Midbrain (tissue), 1 donor: ENCODE results near the gene KRTAP3-1.

Experiments
- DNase-seq: peaks from one replicate; lab custom pipeline; 2025; lab: John Stamatoyannopoulos, UW

Gene KRTAP3-1

GRCh38 chr17:40978575-40979151 lies 30.3 kb downstream of the KRTAP3-1 start:
- DNase-seq: no peak

- DNase-seq: no peak
Observed at GRCh38 chr17:40975516-40975915, 33.4 kb downstream of the KRTAP3-1 start.

GRCh38 chr17:40974366-40974765 lies 34.6 kb downstream of the KRTAP3-1 start:
- no peak for DNase-seq

DNA sequence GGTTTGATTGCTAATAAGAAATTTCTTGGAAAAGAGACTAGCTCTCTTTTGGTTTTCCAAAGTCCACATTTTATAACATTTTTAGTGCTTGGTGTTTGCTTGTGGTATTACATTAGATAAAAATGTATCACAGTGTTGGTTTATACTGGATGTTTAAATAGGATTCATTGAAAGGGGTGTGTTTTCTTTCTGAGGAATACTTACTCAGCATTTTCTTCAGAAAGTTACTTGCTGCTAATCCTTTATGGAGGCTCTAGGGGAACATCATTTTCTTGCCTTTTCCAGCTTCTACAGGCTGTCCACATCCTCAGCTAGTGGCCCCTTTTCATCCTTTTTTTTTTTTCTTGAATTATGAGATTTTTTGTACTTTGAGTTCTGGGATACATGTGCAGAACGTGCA lies 41.3 kb downstream of the KRTAP3-1 start:
- DNase-seq: no peak

GRCh38 chr17:40966848-40967247 lies 42.1 kb downstream of the KRTAP3-1 start, which contains the start of gene KRT39:
Gene KRT39 (minus strand): TSS chr17:40966948. CDS start chr17:40966856, 92 bp downstream.
- DNase-seq: no peak

DNA sequence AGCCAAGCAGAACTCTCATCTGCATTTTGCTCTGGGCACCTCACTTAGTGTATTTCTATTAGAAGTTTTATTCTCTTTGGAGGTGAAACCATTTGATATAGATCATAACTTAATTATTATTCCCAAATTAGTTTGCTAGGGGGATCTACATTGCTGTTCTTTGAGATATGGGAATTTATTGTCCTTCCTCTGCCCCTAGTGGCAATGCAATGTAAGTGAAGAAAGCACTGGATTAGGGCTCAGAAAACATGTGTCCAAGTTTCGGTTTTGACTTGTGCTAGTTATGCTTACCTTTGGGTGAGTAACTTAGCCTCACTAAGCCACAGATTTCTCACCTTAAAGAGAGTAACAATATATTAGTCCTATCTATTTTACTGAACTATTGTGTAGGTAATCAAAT lies 45.1 kb downstream of the KRTAP3-1 start:
- no peak for DNase-seq

DNA sequence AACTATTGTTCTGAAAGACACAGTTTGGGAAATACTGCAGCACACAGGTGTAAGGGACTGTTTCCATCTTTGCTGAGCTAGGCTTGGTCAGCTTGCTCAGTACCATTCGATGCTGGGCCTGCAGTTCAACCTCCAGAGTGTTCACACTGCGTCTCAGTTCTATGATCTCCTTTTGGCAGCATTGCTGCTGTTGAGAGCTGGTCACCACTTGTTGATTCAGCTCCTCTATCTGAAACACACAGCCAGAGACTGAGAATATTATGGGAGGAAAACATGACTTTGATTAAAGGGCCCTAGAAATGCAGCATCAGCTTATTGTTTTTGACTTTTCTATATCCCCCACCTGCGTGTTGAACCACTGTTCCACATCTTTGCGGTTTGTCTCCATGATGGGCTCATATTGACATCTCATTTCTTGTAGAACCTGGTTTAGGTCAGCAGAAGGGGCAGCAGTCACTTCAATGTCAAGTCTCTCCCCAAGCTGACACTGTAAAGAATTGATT lies 46.8 kb downstream of the KRTAP3-1 start:
- DNase-seq: no peak

DNA sequence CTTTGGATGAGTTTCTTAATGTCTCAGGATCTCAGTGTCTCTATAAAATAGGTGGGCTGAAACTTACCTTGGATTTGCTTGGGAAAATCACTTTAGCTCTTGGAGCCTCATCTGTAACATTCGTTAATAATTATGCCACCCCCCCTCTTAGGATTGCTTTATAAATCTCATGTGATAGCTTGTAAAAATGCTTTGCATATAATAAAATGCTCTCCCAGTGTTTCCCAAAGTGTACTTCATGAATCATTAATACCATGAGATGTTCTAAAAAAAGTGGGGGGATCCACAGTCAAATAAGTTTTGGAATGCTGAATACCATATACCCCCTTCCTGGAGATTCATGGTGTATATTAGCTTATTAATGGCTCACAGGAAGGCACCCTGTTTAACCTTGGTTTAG lies 47.3 kb downstream of the KRTAP3-1 start:
- DNase-seq: no peak

GRCh38 chr17:40960144-40960543 lies 48.8 kb downstream of the KRTAP3-1 start:
- no peak for DNase-seq
